A673 (cell line): ENCODE results near the gene BPIFB2. TPM values are rescaled to one million over a fixed set of nuclear protein-coding genes. Genes with fewer than 3 reads are reported as not detected.

ENCODE experiments used
- BruUV-seq: library from RNA; stranded (reverse); fragments of 400-500 nt; replicated peaks from 2 replicates; lab custom pipeline; 2021; lab: Mats Ljungman, UMichigan
- CTCF ChIA-PET: fragments of 300-600 bp; sonication (Branson Sonifier 250); formaldehyde crosslinking; loops from one replicate; lab custom pipeline; 2022; ENCODE audit warnings: antibody characterized with exemption; lab: Charles Lee
- POLR2A ChIA-PET: fragments of 300-600 bp; sonication (Branson Sonifier 250); formaldehyde crosslinking; loops from one replicate; lab custom pipeline; 2022; ENCODE audit warnings: antibody characterized with exemption; ENCODE audit not compliant: low non-redundant PET; lab: Charles Lee
- DNase-seq: peaks from one replicate; pipeline ENCODE4 v3.0.0-alpha.2; 2015; ENCODE audit warnings: low spot score
- H3K27ac ChIP-seq: fragments of 200-600 bp; sonication (generic); 2 replicates; pipeline ENCODE4 v1.5.1; 2016; ENCODE audit warnings: mixed run types, low read depth, mild to moderate bottlenecking, mixed read lengths, antibody characterized with exemption, low read length; ENCODE audit not compliant: poor library complexity, severe bottlenecking
- H3K27me3 ChIP-seq: fragments of 200-600 bp; sonication (generic); replicated peaks from 2 replicates; pipeline ENCODE4 v1.6.1; 2017; ENCODE audit warnings: mixed run types, low read depth, mild to moderate bottlenecking, mixed read lengths, antibody characterized with exemption, low read length; ENCODE audit not compliant: insufficient read depth, poor library complexity
- H3K36me3 ChIP-seq: fragments of 200-600 bp; sonication (generic); 2 replicates; pipeline ENCODE4 v1.6.1; 2016; ENCODE audit warnings: mixed run types, mild to moderate bottlenecking, mixed read lengths, antibody characterized with exemption, low read length; ENCODE audit not compliant: insufficient read depth, poor library complexity, severe bottlenecking
- H3K4me1 ChIP-seq: fragments of 200-600 bp; sonication (generic); 2 replicates; pipeline ENCODE4 v1.6.1; 2017; ENCODE audit warnings: mixed run types, mild to moderate bottlenecking, mixed read lengths, antibody characterized with exemption, low read length; ENCODE audit not compliant: insufficient read depth, poor library complexity, severe bottlenecking
- H3K4me3 ChIP-seq: fragments of 200-600 bp; sonication (generic); 2 replicates; pipeline ENCODE4 v1.5.1; 2016; ENCODE audit warnings: low read depth, mixed run types, mild to moderate bottlenecking, mixed read lengths, low read length; ENCODE audit not compliant: poor library complexity, severe bottlenecking
- H3K9me3 ChIP-seq: fragments of 200-600 bp; sonication (generic); 2 replicates; pipeline ENCODE4 v1.6.1; 2016; ENCODE audit warnings: mixed run types, low read depth, mild to moderate bottlenecking, mixed read lengths, antibody characterized with exemption, low read length; ENCODE audit not compliant: poor library complexity, severe bottlenecking
- EZH2 ChIP-seq: fragments of 200-600 bp; sonication (generic); IDR thresholded peaks from 2 replicates; pipeline ENCODE4 v1.6.1; 2017; ENCODE audit warnings: borderline replicate concordance, low read depth, mild to moderate bottlenecking, mixed read lengths, antibody characterized with exemption, low read length; ENCODE audit not compliant: poor library complexity, severe bottlenecking
- intact Hi-C: fragments of 100-400 bp; cut with micrococcal nuclease; formaldehyde crosslinking; loops from one replicate; pipeline ENCODE4 v1.10.0; 2022; ENCODE audit not compliant: unreplicated experiment
- total RNA-seq: library from RNA; stranded (reverse); gene quantifications from 2 replicates; pipeline ENCODE4 v1.2.3, GENCODE V29; 2021
- TF ChIP-seq, protein P1 (sequence below): fragments of 300-800, 200-600 bp; sonication (generic); conservative IDR thresholded peaks from 2 replicates; pipeline ENCODE4 v1.5.1; 2017; ENCODE audit warnings: low read depth, mild to moderate bottlenecking, antibody characterized with exemption, low read length, moderate library complexity, mixed read lengths

BPIFB2 gene
- total RNA-seq, 1 experiment from 2014 or later = not detected

DNA sequence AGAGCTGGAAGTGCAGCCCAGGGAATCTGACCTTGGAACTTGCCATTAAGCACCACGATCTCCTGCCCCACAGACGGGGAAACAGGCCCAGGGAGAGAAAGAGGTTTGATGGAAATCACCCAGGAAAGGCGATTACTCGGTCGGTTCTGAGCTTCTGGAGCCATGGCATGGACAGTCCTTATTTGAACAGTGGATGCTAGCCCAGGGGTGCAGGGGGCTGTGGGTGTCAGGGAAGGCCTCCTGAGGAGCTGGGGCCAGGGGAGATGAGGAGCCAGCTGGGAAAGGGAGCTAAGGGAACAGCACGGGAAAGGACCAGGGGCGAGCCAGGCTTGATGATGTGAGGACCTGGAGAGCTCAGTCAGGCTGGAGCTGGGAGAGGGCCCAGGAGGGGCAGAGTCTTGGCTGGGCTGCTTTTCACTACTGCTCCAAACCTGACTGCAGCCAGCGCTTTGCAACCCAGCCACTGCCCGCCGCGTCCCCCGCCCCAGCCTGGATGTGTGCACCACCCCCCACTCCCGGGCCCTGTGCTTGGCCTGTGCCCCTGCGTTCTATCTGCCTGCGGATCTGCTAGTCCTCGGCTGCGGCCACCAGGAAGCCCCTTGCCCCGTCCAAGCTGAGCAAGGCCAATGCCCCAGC, 21.1 kb upstream of the BPIFB2 start:
- BruUV-seq = no TSS peak
- no peaks in the 10 kb centered on the region for H3K4me1 ChIP-seq
- ChIA-PET POLR2A (interaction anchor here (0.6 kb wide), 1 partner anchor 597 kb away, joined by 4 read pairs; no protein-coding TSS in a partner anchor), CTCF (no interaction called here)
- H3K9me3 ChIP-seq = no peaks in the 10 kb centered on the region
- H3K4me3 ChIP-seq = no peak overlapping the region
- no peaks in the 10 kb centered on the region for H3K36me3 ChIP-seq
- H3K27me3 ChIP-seq = no peaks in the 10 kb centered on the region
- DNase-seq = no peak
- intact Hi-C loops = no loop called here
- TF ChIP-seq, protein P1, sequence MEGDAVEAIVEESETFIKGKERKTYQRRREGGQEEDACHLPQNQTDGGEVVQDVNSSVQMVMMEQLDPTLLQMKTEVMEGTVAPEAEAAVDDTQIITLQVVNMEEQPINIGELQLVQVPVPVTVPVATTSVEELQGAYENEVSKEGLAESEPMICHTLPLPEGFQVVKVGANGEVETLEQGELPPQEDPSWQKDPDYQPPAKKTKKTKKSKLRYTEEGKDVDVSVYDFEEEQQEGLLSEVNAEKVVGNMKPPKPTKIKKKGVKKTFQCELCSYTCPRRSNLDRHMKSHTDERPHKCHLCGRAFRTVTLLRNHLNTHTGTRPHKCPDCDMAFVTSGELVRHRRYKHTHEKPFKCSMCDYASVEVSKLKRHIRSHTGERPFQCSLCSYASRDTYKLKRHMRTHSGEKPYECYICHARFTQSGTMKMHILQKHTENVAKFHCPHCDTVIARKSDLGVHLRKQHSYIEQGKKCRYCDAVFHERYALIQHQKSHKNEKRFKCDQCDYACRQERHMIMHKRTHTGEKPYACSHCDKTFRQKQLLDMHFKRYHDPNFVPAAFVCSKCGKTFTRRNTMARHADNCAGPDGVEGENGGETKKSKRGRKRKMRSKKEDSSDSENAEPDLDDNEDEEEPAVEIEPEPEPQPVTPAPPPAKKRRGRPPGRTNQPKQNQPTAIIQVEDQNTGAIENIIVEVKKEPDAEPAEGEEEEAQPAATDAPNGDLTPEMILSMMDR = no peak
- no peak for TF ChIP-seq EZH2
- no peak overlapping the region for H3K27ac ChIP-seq

- BruUV-seq = no TSS peak
- Histone ChIP-seq H3K27ac (no peak overlapping the region), H3K4me3 (no peak overlapping the region), H3K4me1 (no peaks in the 10 kb centered on the region), H3K9me3 (no peaks in the 10 kb centered on the region), H3K27me3 (no peaks in the 10 kb centered on the region), H3K36me3 (no peaks in the 10 kb centered on the region)
- CTCF ChIA-PET = no interaction called here
- intact Hi-C loops = no loop called here
- no peak for TF ChIP-seq EZH2
- TF ChIP-seq, protein P1 = no peak
- DNase-seq = no peak
- POLR2A ChIA-PET = interaction anchor here (0.6 kb wide), 1 partner anchor 598 kb away, joined by 4 read pairs; no protein-coding TSS in a partner anchor
Observed at GRCh38 chr20:32987044-32987825, 20.3 kb upstream of the BPIFB2 start.

GRCh38 chr20:32988008-32988407, 19.5 kb upstream of the BPIFB2 start:
- CTCF ChIA-PET = no interaction called here

More at GRCh38 chr20:32988008-32988407, 19.5 kb upstream of the BPIFB2 start:
- Histone ChIP-seq H3K9me3 (no peaks in the 10 kb centered on the region), H3K27me3 (no peaks in the 10 kb centered on the region), H3K4me3 (no peak overlapping the region), H3K36me3 (no peaks in the 10 kb centered on the region), H3K4me1 (no peaks in the 10 kb centered on the region), H3K27ac (no peak overlapping the region)
- POLR2A ChIA-PET = no interaction called here
- DNase-seq = no peak
- no peak for TF ChIP-seq EZH2
- TF ChIP-seq, protein P1 = no peak
- intact Hi-C loops = no loop called here
- BruUV-seq = no TSS peak
